SK-N-SH (cell line): ENCODE measurements around the gene OAF. TPM values are rescaled to one million over a fixed set of nuclear protein-coding genes. Genes with fewer than 3 reads are reported as not detected.

Experiments used
- CTCF ChIA-PET: fragments of 300-600, 350-600 bp; formaldehyde crosslinking; extraction: SDS; loops from one replicate; lab custom pipeline; 2021; lab: Yijun Ruan, JAX
- POLR2A ChIA-PET: fragments of 350-600 bp; sonication (Branson Sonifier 250); formaldehyde crosslinking; extraction: SDS; loops from one replicate; lab custom pipeline; 2020; ENCODE audit warnings: antibody characterized with exemption, inconsistent platforms; lab: Yijun Ruan, JAX
- DNase-seq: peaks from one replicate; pipeline ENCODE4 v3.0.0; 2012
- H2AFZ ChIP-seq: fragments of 200-600 bp; sonication (generic); 2 replicates; pipeline ENCODE4 v1.8.1; 2016; ENCODE audit warnings: antibody characterized with exemption, mild to moderate bottlenecking, low read depth
- H3F3A ChIP-seq: fragments of 200-600 bp; sonication (generic); replicated peaks from 2 replicates; pipeline ENCODE3; 2016; ENCODE audit warnings: antibody characterized with exemption, mild to moderate bottlenecking; ENCODE audit not compliant: insufficient read depth
- H3K27ac ChIP-seq, 2 experiments: fragments of 200-500 bp in 1 of 2; fragments of 200-600 bp in 1 of 2; sonication (Bioruptor generic) in 1 of 2; sonication (generic), shearing (Covaris generic) in 1 of 2; 2 replicates each; pipeline versions ENCODE4 v1.5.1 to v1.6.1; 2014 to 2016; ENCODE audit warnings: low read depth in 2 of 2, inconsistent platforms in 1 of 2, low read length in 1 of 2, mild to moderate bottlenecking in 1 of 2, mixed read lengths in 1 of 2
- H3K27me3 ChIP-seq: fragments of 200-600 bp; sonication (generic), shearing (Covaris generic); 2 replicates; pipeline ENCODE4 v1.6.1; 2016; ENCODE audit warnings: mixed run types; ENCODE audit not compliant: insufficient read depth
- H3K36me3 ChIP-seq, 2 experiments: fragments of 200-500 bp in 1 of 2; fragments of 200-600 bp in 1 of 2; sonication (Bioruptor generic) in 1 of 2; sonication (generic) in 1 of 2; replicated peaks in 1 of 2; 2 replicates each; pipeline versions ENCODE3 to v1.5.1; 2014 to 2016; ENCODE audit warnings: low read length in 1 of 2, mild to moderate bottlenecking in 1 of 2; ENCODE audit not compliant: insufficient read depth in 2 of 2, control insufficient read depth in 1 of 2
- H3K4me1 ChIP-seq, 2 experiments: fragments of 200-500 bp in 1 of 2; fragments of 200-600 bp in 1 of 2; sonication (Bioruptor generic) in 1 of 2; sonication (generic), shearing (Covaris generic) in 1 of 2; 2 replicates each; pipeline versions ENCODE4 v1.5.1 to v1.6.1; 2014 to 2016; ENCODE audit warnings: low read depth in 1 of 2, low read length in 1 of 2, mixed run types in 1 of 2; ENCODE audit not compliant: insufficient read depth in 2 of 2, control insufficient read depth in 1 of 2
- H3K4me2 ChIP-seq: fragments of 200-600 bp; sonication (generic), shearing (Covaris generic); 2 replicates; pipeline ENCODE4 v1.6.1; 2017; ENCODE audit warnings: mixed run types
- H3K4me3 ChIP-seq, 2 experiments: fragments of 200-500 bp in 1 of 2; fragments of 200-600 bp in 1 of 2; sonication (Bioruptor generic) in 1 of 2; sonication (generic), shearing (Covaris generic) in 1 of 2; 2 replicates each; pipeline versions ENCODE4 v1.5.1 to v1.8.1; 2014 to 2016; ENCODE audit warnings: low read depth in 2 of 2, inconsistent platforms in 1 of 2, low read length in 1 of 2, mild to moderate bottlenecking in 1 of 2, mixed read lengths in 1 of 2, moderate library complexity in 1 of 2
- H3K79me2 ChIP-seq: fragments of 200-600 bp; sonication (generic); 2 replicates; pipeline ENCODE4 v1.8.1; 2017; ENCODE audit warnings: mild to moderate bottlenecking; ENCODE audit not compliant: insufficient read depth
- H3K9ac ChIP-seq: fragments of 200-600 bp; sonication (generic); 2 replicates; pipeline ENCODE4 v1.6.1; 2017; ENCODE audit warnings: mixed run types
- H3K9me2 ChIP-seq: fragments of 200-600 bp; sonication (generic); 2 replicates; pipeline ENCODE4 v1.6.1; 2017; ENCODE audit warnings: mixed run types
- H3K9me3 ChIP-seq: fragments of 200-600 bp; sonication (generic); 2 replicates; pipeline ENCODE4 v1.6.1; 2017; ENCODE audit warnings: mixed run types, mild to moderate bottlenecking, moderate library complexity
- H4K20me1 ChIP-seq: fragments of 200-600 bp; sonication (generic); 2 replicates; pipeline ENCODE4 v1.6.1; 2017; ENCODE audit warnings: mild to moderate bottlenecking, mixed run types; ENCODE audit not compliant: insufficient read depth
- CHD2 ChIP-seq: fragments of 150-350 bp; IDR thresholded peaks from 2 replicates; pipeline ENCODE4 v1.6.1; 2018; ENCODE audit warnings: low read length; ENCODE audit not compliant: partially characterized antibody
- EP300 ChIP-seq, 2 experiments: IDR thresholded peaks; 2 replicates each; pipeline versions ENCODE4 v1.4.0 to v1.6.1; 2012; ENCODE audit warnings: borderline replicate concordance in 1 of 2, low read depth in 1 of 2, low read length in 1 of 2
- FOSL2 ChIP-seq: IDR thresholded peaks from 2 replicates; pipeline ENCODE4 v1.4.0; 2012; ENCODE audit warnings: low read depth, mild to moderate bottlenecking, moderate library complexity, borderline replicate concordance
- FOXJ3 ChIP-seq: sonication (generic); formaldehyde crosslinking; IDR thresholded peaks from 2 replicates; pipeline ENCODE4 v1.5.1; 2020; ENCODE audit warnings: mild to moderate bottlenecking, missing genetic modification reagents
- FOXM1 ChIP-seq: IDR thresholded peaks from 2 replicates; pipeline ENCODE4 v1.4.0; 2012; ENCODE audit warnings: low read depth, mild to moderate bottlenecking
- IRF3 ChIP-seq: fragments of 150-350 bp; IDR thresholded peaks from 2 replicates; pipeline ENCODE4 v1.6.1; 2016; ENCODE audit warnings: mild to moderate bottlenecking, low read depth, low read length
- JUND ChIP-seq: IDR thresholded peaks from 2 replicates; pipeline ENCODE4 v1.4.0; 2012
- MAX ChIP-seq: IDR thresholded peaks from 2 replicates; pipeline ENCODE4 v1.4.0; 2012; ENCODE audit warnings: low read depth
- MEF2A ChIP-seq: IDR thresholded peaks from 2 replicates; pipeline ENCODE4 v1.4.0; 2012; ENCODE audit warnings: low read depth, borderline replicate concordance
- MXI1 ChIP-seq: IDR thresholded peaks from 2 replicates; pipeline ENCODE4 v1.6.1; 2012; ENCODE audit warnings: mild to moderate bottlenecking, low read depth, low read length, improper control_type of control experiment
- NRF1 ChIP-seq: IDR thresholded peaks from 2 replicates; pipeline ENCODE4 v1.6.1; 2012; ENCODE audit warnings: low read depth, mild to moderate bottlenecking, low read length
- RAD21 ChIP-seq: IDR thresholded peaks from 2 replicates; pipeline ENCODE4 v1.6.1; 2012; ENCODE audit warnings: mild to moderate bottlenecking, low read length
- RCOR1 ChIP-seq: fragments of 150-350 bp; IDR thresholded peaks from 2 replicates; pipeline ENCODE4 v1.6.1; 2017; ENCODE audit warnings: antibody characterized with exemption, low read length
- RXRA ChIP-seq: IDR thresholded peaks from 2 replicates; pipeline ENCODE4 v1.4.0; 2012; ENCODE audit warnings: low read depth, mild to moderate bottlenecking, borderline replicate concordance
- TAF1 ChIP-seq: IDR thresholded peaks from 2 replicates; pipeline ENCODE4 v1.6.1; 2012; ENCODE audit warnings: low read depth, mild to moderate bottlenecking, low read length, moderate library complexity, borderline replicate concordance
- USF1 ChIP-seq: IDR thresholded peaks from 2 replicates; pipeline ENCODE4 v1.4.0; 2012; ENCODE audit warnings: low read depth, borderline replicate concordance
- YY1 ChIP-seq: IDR thresholded peaks from 2 replicates; pipeline ENCODE4 v1.4.0; 2012; ENCODE audit warnings: low read depth, mild to moderate bottlenecking
- WGBS: methylation state at CpG from one replicate; pipeline ENCODE4 v1.1.6; 2017; ENCODE audit warnings: low lambda C conversion rate; 5-methylcytosine and 5-hydroxymethylcytosine counted together
- polyA plus RNA-seq, 3 experiments: library from polyadenylated mRNA; depleted of rRNA; stranded (reverse); fragments of >200 nt; gene quantifications; 2 replicates each; pipeline ENCODE4 v1.2.3, GENCODE V29; 2012
- TF ChIP-seq, protein P1 (sequence below): IDR thresholded peaks from 2 replicates; pipeline ENCODE4; 2012
- TF ChIP-seq, protein P2 (sequence below): IDR thresholded peaks from 2 replicates; pipeline ENCODE4 v1.4.0; 2012; ENCODE audit warnings: low read depth, borderline replicate concordance
- TF ChIP-seq, protein P3 (sequence below): fragments of 150-350 bp; IDR thresholded peaks from 2 replicates; pipeline ENCODE4 v1.6.1; 2017; ENCODE audit warnings: antibody characterized with exemption, low read length, low read depth, borderline replicate concordance
- TF ChIP-seq, protein P4 (sequence below): IDR thresholded peaks from 2 replicates; pipeline ENCODE4 v1.6.1; 2012; ENCODE audit warnings: mild to moderate bottlenecking, low read depth, low read length, moderate library complexity

OAF gene
- polyA plus RNA-seq, 1 of the 3 experiments (the other 2 are of a cell fraction): 28.0 TPM

DNA sequence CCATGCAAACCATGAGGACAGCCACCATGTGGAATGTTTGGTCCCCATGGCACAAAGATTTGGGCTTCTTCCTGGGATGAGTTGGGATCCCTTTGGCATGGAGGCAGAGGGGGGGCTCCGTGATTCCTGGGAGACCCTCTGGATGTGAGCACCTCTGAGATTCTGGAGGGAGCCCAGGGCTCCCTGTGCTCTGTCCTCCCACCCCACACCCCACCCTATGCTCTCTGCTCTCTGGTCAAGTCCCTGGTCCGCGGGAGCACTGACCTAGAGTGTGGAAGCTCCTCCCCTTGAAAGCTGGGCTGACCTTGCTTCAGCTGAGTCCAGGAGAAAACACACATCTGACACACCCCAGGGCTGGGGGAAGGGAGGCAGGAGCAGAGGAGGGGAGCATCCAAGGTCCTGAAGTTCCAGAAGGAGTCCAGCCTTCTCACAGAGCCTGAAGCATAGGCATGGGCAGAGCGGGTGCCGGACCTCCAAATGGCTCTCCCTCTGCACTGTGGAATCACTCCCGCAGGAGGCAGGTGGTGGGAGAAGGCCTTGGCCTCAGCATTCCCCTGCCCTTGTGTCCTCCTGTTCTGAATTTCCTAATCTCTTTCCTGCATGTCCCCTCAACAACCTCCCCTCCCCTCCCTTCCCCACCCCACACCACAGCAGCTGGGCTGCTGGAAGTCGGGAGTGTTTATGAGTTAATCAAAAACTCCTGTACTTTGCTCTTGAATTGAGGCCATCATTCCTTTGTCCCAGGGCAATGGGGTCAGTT, 25.7 kb upstream of the OAF start:
- Histone ChIP-seq H3K9me2 (no peaks in the 10 kb centered on the region), H2AFZ (no peak overlapping the region), H3F3A (no peaks in the 10 kb centered on the region), H3K4me3 (no peak overlapping the region), H3K4me1 (peaks cover 5 to 58% of the 10 kb centered on the region in 2 experiments; a peak in 2 of 4 replicates), H3K79me2 (no peaks in the 10 kb centered on the region), H3K9ac (no peak overlapping the region), H3K9me3 (no peaks in the 10 kb centered on the region), H3K36me3 (no peaks in the 10 kb centered on the region), H3K27me3 (peaks cover 8% of the 10 kb centered on the region; the same call in 1 of the 2 replicates), H3K27ac (peak overlapping the region in 1 of 2 experiments; percentile 91; a peak in 2 of 4 replicates), H4K20me1 (no peaks in the 10 kb centered on the region), H3K4me2 (no peak overlapping the region)
- DNase-seq: peak; percentile 68
- POLR2A ChIA-PET: no interaction called here
- CTCF ChIA-PET: interaction anchor here (0.9 to 5.3 kb wide), 7 partner anchors 8 to 823 kb away, joined by 3 to 33 read pairs (median 3); no protein-coding TSS in a partner anchor
- 66% methylated on average over 7 of the region's 7 CpGs for WGBS
- TF ChIP-seq, protein P1, sequence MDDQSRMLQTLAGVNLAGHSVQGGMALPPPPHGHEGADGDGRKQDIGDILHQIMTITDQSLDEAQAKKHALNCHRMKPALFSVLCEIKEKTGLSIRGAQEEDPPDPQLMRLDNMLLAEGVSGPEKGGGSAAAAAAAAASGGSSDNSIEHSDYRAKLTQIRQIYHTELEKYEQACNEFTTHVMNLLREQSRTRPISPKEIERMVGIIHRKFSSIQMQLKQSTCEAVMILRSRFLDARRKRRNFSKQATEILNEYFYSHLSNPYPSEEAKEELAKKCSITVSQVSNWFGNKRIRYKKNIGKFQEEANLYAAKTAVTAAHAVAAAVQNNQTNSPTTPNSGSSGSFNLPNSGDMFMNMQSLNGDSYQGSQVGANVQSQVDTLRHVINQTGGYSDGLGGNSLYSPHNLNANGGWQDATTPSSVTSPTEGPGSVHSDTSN: no peak
- TF ChIP-seq RXRA (no peak), MXI1 (0 out of 2 replicates have a peak, but pooled peaks have one; percentile 33), IRF3 (no peak), CHD2 (no peak), NRF1 (no peak), YY1 (no peak), MAX (no peak), EP300 (IDR thresholded peaks at IDR 0.05; ENCODE audit: borderline replicate concordance in 1 of 2, low read depth in 1 of 2, low read length in 1 of 2) (peak in 1 of 2 experiments; percentile 35; a peak in 1 of 4 replicates), RAD21 (no peak), USF1 (no peak), FOSL2 (no peak), FOXJ3 (CRISPR knock-in tag) (no peak), FOXM1 (no peak), TAF1 (no peak), RCOR1 (peak; percentile 14; the same call in 1 of the 2 replicates), MEF2A (no peak), JUND (no peak)
- TF ChIP-seq, protein P2, sequence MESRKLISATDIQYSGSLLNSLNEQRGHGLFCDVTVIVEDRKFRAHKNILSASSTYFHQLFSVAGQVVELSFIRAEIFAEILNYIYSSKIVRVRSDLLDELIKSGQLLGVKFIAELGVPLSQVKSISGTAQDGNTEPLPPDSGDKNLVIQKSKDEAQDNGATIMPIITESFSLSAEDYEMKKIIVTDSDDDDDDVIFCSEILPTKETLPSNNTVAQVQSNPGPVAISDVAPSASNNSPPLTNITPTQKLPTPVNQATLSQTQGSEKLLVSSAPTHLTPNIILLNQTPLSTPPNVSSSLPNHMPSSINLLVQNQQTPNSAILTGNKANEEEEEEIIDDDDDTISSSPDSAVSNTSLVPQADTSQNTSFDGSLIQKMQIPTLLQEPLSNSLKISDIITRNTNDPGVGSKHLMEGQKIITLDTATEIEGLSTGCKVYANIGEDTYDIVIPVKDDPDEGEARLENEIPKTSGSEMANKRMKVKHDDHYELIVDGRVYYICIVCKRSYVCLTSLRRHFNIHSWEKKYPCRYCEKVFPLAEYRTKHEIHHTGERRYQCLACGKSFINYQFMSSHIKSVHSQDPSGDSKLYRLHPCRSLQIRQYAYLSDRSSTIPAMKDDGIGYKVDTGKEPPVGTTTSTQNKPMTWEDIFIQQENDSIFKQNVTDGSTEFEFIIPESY: no peak
- TF ChIP-seq, protein P3, sequence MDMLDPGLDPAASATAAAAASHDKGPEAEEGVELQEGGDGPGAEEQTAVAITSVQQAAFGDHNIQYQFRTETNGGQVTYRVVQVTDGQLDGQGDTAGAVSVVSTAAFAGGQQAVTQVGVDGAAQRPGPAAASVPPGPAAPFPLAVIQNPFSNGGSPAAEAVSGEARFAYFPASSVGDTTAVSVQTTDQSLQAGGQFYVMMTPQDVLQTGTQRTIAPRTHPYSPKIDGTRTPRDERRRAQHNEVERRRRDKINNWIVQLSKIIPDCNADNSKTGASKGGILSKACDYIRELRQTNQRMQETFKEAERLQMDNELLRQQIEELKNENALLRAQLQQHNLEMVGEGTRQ: no peak
- TF ChIP-seq, protein P4, sequence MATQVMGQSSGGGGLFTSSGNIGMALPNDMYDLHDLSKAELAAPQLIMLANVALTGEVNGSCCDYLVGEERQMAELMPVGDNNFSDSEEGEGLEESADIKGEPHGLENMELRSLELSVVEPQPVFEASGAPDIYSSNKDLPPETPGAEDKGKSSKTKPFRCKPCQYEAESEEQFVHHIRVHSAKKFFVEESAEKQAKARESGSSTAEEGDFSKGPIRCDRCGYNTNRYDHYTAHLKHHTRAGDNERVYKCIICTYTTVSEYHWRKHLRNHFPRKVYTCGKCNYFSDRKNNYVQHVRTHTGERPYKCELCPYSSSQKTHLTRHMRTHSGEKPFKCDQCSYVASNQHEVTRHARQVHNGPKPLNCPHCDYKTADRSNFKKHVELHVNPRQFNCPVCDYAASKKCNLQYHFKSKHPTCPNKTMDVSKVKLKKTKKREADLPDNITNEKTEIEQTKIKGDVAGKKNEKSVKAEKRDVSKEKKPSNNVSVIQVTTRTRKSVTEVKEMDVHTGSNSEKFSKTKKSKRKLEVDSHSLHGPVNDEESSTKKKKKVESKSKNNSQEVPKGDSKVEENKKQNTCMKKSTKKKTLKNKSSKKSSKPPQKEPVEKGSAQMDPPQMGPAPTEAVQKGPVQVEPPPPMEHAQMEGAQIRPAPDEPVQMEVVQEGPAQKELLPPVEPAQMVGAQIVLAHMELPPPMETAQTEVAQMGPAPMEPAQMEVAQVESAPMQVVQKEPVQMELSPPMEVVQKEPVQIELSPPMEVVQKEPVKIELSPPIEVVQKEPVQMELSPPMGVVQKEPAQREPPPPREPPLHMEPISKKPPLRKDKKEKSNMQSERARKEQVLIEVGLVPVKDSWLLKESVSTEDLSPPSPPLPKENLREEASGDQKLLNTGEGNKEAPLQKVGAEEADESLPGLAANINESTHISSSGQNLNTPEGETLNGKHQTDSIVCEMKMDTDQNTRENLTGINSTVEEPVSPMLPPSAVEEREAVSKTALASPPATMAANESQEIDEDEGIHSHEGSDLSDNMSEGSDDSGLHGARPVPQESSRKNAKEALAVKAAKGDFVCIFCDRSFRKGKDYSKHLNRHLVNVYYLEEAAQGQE: 0 out of 2 replicates have a peak, but pooled peaks have one; percentile 9
